ENCODE data around the gene RAB33A.
A peak's percentile ranks its signal among the peaks of the same experiment; 100 is the strongest.
"Not testable (repeated sequence)": the region's sequence is repeated elsewhere in the genome, so short reads cannot be mapped to it uniquely, and the experiment has no call there.

RAB33A gene

GRCh38 chrX:130172127-130172845 is 524 bp downstream of the RAB33A start:
- no peak for DNase-seq (ENCODE audit: low read depth)

- DNase-seq (ENCODE audit: low read depth): peak; percentile 71
These were observed 1.6 kb downstream of the RAB33A start for GRCh38 chrX:130173190-130173895.

- DNase-seq (ENCODE audit: low read depth): peak; percentile 78
These were observed 2.4 kb downstream of the RAB33A start for GRCh38 chrX:130174045-130174704.

GRCh38 chrX:130174937-130175336 is 3.2 kb downstream of the RAB33A start:
- no peak for DNase-seq (ENCODE audit: low read depth)

GRCh38 chrX:130176354-130176776 is 4.6 kb downstream of the RAB33A start:
- DNase-seq (ENCODE audit: low read depth): no peak

GRCh38 chrX:130176942-130177341 is 5.2 kb downstream of the RAB33A start:
- DNase-seq (ENCODE audit: low read depth): no peak

- DNase-seq (ENCODE audit: low read depth): no peak
These were observed 7.4 kb downstream of the RAB33A start for GRCh38 chrX:130179170-130179569.

- DNase-seq (ENCODE audit: low read depth): no peak
These were observed 7.9 kb downstream of the RAB33A start for GRCh38 chrX:130179579-130180215.

GRCh38 chrX:130184168-130184567 is 12.4 kb downstream of the RAB33A start:
- DNase-seq (ENCODE audit: low read depth): no peak

- DNase-seq (ENCODE audit: low read depth): no peak
These were observed 13.1 kb downstream of the RAB33A start for GRCh38 chrX:130184857-130185256.

GRCh38 chrX:130186651-130187050 is 14.9 kb downstream of the RAB33A start:
- no peak for DNase-seq (ENCODE audit: low read depth)

GRCh38 chrX:130190801-130191200 is 19.0 kb downstream of the RAB33A start:
- DNase-seq (ENCODE audit: low read depth): no peak

GRCh38 chrX:130196466-130196865 is 24.7 kb downstream of the RAB33A start:
- DNase-seq (ENCODE audit: low read depth): peak; percentile 57

GRCh38 chrX:130197464-130197863 is 25.7 kb downstream of the RAB33A start:
- no peak for DNase-seq (ENCODE audit: low read depth)

- no peak for DNase-seq (ENCODE audit: low read depth)
These were observed 32.9 kb downstream of the RAB33A start for GRCh38 chrX:130204647-130205046.

- DNase-seq (ENCODE audit: low read depth): no peak
These were observed 39.8 kb downstream of the RAB33A start for GRCh38 chrX:130211415-130212186.

- no peak for DNase-seq (ENCODE audit: low read depth)
These were observed 40.6 kb downstream of the RAB33A start for GRCh38 chrX:130212371-130212770.

GRCh38 chrX:130213376-130213775 is 41.6 kb downstream of the RAB33A start:
- DNase-seq (ENCODE audit: low read depth): no peak

GRCh38 chrX:130216320-130216719 is 44.6 kb downstream of the RAB33A start:
- no peak for DNase-seq (ENCODE audit: low read depth)

- DNase-seq (ENCODE audit: low read depth): no peak
These were observed 53.0 kb downstream of the RAB33A start for GRCh38 chrX:130224810-130225209.

- DNase-seq (ENCODE audit: low read depth): no peak
These were observed 57.1 kb downstream of the RAB33A start for GRCh38 chrX:130228871-130229270.

- DNase-seq (ENCODE audit: low read depth): not testable (repeated sequence)
These were observed 59.4 kb downstream of the RAB33A start for GRCh38 chrX:130231184-130231583.
